HG03469 (cell line): ENCODE measurements around the gene CLN5.
"Not testable (repeated sequence)": the region's sequence is repeated elsewhere in the genome, so short reads cannot be mapped to it uniquely, and the experiment has no call there.

Experiments
- ATAC-seq: cut with Tn5 transposase; IDR thresholded peaks from one replicate; pipeline ENCODE4 v1.9.1; 2021; ENCODE audit warnings: mild to moderate bottlenecking, moderate library complexity, moderate number of reproducible peaks; ENCODE audit not compliant: unreplicated experiment

The CLN5 gene

DNA sequence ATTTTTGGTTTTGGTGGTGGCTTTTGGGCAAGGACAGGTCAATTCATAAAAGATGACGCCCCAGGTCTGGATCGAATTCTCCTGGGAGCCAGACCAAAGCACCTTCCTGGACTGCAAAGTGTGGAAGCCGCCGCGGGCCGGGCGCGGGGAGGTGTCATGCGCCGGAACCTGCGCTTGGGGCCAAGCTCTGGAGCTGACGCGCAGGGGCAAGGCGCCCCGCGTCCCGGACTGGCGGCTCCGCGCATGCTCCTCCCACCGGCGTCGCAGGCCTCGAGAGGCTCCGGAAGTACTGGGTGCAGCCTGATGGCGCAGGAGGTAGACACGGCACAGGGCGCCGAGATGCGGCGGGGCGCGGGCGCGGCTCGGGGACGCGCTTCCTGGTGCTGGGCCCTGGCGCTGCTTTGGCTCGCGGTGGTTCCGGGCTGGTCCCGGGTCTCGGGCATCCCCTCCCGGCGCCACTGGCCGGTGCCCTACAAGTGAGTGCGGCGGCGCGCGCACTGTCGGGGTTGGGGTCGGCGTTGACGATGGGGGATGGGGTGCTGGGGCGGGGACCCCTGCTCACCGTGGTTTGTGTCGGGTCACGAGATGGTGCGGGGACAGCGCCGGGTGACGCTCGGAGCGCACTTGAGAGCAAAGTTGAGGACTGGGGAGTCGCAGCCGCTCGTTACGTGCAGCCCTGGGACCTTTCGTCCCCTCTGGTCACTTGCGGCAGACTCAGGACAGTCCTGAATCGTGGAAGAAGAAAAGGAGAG is at the start of gene CLN5:
Gene CLN5 (plus strand): TSS at position 286 of the 752 bp plus-strand sequence. CDS start 18 bp downstream, at position 304.
- ATAC-seq = peak; percentile 97

DNA sequence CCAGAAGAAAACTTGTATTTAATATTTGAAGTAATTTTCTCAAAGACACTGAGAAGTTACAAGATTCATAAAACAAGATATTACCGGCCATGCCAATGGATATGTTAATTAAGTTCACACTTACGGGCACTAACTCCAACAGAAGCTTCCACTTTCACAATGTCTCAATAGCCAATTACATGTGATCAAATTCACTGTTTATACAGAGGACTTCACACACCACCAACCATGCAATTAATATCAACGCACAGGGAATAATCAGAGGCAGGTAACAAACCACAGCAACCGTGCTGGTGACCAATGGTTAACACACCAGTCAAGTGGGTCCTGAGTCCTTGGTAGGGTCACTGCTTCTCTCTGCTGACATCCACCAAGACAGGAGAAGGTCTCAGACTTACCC is 49.5 kb upstream of the CLN5 start:
- ATAC-seq = no peak

DNA sequence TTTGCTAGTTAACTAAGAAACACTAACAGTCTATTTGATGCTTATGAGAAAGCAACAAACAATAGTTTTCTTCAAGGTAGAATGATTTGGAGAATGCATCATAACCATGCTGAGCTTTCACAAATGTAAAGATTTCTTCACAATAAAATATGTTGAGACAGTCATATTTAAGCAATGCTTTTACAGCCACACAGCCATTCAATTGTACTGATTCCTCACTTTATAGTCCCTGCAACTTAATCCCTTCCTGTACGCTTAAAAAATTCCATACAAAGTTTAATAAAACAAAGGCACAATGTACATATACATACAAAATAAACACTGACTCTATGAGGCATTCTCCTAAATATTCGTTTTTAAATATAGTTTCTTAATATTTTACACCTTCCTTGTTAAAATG is 48.2 kb upstream of the CLN5 start:
- no peak for ATAC-seq

DNA sequence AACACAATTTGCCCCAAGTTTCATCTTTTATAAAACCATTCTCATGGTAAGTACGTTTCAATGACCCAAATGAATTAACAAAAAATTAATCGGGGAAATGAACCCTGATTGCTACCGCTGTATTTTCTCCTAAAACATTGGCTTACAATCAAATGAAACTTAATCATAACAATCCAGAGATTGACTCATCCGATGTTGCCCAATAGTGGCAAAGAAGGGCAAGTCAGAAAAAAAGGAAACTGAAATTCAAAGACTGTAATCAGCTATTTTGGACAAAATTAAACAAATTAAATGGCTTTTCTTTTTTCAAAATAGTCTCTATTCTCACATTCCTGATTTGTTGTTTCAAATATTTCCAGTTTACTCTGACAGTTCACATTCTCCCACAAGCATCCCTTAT is 47.4 kb upstream of the CLN5 start:
- no peak for ATAC-seq

DNA sequence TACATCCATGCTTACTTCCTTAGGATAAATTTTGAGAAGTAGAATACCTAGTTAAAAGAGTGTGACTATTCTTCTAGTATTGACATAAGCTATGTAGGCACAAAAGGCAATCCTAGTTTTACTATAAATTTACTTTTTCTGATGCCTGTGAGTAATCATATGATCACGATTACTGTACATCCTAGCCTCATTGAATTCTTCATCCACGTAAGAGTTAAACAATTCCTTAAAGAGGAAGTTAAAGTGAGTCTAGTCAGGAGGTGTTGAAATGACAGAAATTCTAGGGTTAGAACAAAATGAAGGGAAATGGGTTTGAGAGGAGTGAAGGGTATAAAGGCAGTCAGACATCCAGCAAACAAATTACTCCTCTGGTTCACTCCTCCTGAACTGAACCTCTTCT is 43.7 kb upstream of the CLN5 start, which contains the start of gene ACOD1:
Gene ACOD1 (plus strand): TSS at position 363 of the 400 bp plus-strand sequence. CDS start 48 bp downstream, outside the sequence.
- ATAC-seq = no peak

DNA sequence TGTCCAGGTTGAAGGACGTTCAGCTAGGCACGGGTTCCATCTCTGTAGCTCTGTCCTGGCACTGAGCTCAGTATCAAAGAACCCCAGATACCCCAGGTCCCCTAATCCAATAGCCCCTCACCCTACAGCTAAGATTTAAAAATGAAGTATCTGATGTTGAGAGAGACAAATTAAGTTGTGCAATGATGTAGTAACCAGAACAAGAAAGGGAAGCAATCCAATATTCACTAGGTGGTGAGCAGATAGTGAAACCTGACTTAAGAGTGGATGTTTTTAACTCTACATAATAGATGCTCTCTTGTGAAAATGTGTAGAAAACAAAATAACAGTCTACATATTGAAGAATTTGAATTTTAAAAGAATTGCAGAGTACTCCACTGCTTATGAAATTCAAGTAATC is 41.8 kb upstream of the CLN5 start:
- ATAC-seq = no peak

DNA sequence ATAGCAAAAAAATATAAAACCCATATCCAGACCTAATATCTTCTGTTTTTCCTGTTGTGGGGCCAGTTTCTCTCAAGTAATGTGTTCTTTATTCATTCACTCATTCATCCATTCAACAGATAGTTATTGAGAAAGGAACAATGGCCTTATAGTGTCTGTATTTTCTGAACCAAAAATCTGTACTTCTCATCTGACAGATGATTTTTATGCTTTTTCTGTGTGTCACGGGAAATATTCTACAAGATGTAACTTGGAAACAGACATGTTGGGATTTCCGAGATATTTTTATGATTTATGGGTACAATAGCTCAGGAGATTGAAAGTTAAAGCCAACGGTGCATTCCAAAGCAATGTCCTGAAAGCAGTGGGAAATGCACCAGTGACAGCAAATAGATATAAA is 37.9 kb upstream of the CLN5 start:
- ATAC-seq = no peak

DNA sequence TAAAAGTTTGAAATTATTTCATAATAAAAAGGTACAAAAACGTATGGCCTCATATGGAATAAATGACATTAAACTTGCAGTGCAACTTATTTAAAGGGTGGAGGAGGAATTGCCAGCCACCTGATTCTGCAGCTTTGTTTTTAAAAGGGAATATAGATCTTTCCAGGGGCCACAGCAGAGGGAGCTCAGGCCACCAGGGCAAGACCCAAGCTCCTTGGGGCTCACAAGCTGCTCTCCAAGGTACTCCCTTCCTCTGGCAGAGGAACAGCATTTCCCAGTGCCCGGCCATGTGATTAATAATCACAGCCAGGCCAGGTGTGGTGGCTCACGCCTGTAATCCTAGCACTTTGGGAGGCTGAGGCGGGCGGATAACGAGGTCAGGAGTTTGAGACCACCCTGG is 37.3 kb upstream of the CLN5 start:
- ATAC-seq = no peak

DNA sequence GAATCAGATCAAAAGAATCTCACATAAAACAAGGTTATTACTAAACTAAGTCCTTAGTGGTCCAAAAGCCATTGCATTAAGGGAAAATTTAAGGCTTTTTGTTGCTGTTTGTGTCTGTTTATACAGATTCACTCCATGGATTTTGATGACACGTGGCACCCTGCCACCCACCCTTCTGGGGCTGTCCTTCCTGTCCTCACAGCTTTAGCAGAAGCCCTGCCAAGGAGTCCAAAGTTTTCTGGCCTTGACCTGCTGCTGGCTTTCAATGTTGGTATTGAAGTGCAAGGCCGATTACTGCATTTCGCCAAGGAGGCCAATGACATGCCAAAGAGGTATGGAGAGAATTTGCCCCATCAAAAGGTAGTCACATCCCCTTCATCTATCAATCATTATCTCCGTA is 36.7 kb upstream of the CLN5 start:
- ATAC-seq = no peak

DNA sequence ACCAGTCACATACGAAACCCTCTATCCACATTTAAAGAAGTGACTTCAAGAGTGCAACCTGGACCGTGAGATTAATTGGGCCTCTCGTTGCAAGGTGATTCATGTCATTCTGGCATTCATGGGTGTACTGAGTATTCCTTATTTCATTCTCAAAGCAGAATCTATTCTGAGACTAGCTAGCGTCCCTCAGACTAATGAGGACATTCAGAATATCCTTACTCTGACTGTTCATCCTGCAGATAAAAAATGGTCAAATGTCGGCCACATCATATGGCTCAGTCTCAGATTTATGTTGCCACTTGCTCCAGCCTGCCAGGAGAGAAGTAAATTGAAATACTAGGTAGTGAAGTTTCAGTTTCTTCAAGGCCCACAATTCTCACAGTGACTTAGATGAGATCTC is 36.2 kb upstream of the CLN5 start:
- ATAC-seq = no peak

DNA sequence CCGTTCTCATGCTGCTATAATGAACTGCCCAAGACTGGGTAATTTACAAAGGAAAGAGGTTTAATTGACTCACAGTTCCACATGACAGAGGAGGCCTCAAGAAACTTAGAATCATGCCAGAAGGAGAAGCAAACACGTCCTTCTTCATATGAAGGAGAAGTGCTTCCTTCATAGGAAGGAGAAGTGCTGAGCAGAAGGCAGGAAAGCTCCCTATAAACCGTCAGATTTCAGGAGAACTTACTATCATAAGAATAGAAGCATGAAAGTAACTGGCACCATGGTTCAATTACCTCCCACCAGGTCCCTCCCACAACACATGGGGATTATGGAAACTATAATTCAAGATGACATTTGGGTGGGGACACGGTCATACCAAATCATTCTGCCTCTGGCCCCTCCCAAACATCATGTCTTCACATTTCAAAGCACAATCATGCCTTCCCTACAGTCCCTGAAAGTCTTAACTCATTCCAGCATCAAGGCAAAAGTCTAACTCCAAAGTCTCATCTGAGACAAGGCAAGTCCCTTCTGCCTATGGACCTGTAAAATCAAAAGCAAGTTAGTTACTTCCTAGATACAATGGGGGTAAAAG is 32.9 kb upstream of the CLN5 start:
- no peak for ATAC-seq

DNA sequence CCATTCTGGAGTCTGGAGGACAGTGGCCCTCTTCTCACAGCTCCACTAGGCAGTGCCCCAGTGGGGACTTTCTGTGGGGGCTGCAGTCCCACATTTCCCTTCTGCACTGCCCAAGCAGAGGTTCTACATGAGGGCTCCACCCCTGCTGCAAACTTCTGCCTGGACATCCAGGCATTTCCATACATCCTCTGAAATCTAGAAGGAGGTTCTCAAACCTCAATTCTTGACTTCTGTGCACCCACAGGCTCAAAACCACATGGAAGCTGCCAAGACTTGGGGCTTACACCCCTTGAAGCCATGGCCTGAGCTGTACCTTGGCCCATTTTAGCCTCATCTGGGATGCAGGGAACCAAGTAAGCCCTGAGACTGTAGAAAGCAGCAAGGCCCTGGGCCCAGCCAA is 32.1 kb upstream of the CLN5 start:
- not testable (repeated sequence) for ATAC-seq

DNA sequence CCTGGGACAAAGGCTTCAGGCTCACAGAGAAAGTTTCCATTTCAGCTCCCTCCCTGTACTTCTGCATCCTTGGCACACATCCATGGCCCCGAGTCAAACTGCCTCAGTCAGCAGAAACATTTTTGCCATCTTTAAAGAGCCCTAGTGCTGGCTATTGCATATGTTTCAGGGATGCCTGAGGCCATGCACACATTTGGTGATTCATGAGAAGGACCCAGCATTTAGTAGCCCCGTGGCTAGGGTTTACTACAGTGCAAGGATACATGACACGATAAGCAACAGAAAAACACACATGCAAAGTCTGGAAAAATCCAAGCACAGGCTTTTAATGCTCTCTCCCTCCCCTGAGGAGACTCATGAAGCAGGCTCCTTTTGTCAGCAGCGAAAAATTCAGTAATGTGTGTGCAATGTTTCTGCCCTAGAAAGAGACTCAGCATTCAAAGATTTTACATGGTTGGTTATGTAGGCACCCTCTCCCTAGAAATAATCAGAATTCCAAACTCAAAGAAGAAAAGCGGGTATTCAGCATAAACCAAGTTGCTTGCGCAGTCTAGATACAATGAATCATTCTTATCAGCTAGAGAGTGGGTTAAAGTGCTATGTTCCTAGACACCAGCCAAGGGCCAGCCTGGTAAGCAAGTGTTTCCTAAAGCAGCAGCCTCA is 26.0 kb upstream of the CLN5 start:
- ATAC-seq = no peak

DNA sequence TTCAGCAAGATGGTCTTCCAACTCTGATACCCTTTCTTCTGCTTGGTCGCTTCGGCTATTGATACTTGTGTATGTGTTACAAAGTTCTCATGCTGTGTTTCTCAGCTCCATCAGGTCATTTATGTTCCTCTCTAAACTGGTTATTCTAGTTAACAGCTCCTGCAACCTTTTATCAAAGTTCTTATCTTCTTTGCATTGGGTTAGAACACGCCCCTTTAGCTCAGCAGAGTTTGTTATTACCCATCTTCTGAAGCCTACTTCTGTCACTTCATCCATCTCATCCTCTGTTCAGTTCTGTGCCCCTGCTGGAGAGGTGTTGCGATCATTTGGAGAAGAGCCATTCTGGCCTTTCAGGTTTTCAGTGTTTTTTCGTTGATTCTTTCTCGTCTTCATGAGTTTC is 24.9 kb upstream of the CLN5 start:
- no peak for ATAC-seq

DNA sequence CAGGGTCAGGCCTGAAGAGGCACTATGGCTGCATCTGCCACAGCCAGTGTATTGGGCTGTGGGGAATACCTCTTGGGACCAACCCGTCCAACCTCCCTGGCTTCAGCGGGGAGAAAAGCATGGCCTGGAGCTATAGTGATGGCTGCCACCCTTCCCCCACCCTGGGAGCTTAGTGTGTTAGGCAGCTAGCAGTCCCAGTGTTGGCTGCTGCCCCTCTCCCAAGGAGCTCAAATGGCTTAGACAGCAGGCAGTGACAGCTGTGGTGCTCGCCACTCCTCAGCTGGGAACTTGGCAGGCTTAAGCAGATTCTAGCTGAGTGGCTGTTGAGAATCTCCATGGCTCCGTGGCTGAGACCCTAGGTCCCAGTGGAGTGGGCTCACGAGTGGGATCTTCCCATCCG is 23.8 kb upstream of the CLN5 start:
- no peak for ATAC-seq

DNA sequence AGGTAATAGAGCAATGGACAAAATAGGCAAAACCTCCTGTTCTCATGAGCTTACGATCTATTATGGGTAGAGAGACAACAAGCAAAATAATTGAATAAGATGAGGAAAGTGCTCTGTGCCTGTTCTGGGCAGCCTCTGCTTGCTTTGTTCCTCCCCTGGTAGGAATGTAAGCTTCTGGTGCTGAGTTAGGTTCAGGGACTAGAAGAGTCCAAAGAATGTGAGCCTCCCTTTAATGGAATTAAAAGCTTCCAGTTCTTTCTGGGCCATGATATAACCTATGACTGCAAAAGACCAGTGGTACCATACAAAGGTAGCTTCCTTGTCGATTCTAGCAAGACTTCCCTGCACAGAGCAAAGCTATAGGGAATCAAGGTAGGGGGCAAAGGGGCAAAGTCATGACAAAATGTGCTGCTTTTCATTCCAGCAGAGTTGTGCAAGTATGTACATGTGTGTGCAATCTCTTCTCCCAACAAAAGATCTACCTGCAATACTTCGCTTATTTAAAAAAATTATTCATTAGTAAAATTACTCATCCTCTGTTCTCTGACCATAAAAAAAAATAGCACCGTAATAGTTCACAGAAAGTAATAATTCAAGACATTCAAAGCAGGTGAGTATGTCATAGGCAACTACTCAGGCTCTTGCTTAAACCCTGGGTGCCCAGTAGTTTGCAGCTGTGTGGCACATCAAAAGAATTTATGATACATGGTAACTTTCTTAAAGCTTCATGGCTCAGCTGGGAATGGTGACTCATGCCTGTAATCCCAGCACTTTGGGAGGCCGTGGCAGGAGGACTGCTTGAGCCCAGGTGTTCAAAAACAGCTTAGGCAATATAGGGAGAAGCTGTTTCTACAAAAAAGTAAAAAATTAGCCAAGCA is 22.2 kb upstream of the CLN5 start:
- ATAC-seq = no peak

DNA sequence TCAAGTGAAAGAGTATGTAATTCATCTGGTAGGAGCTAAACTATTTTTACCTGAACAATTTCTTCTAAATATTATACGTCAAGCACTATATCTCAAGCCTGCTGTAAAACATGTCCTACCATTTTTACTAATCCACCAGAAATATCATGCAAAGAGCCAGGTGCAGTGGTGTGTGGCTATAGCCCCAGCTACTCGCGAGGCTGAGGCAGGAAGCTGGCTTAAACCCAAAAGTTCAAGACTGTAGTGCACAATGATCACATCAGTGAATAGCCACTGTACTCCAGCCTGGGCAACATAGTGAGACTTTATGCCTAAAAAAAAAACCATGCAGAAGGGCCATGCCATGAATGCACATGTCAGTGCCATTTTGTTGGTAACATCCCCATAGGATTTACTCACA is 20.7 kb upstream of the CLN5 start:
- ATAC-seq = peak; percentile 84

DNA sequence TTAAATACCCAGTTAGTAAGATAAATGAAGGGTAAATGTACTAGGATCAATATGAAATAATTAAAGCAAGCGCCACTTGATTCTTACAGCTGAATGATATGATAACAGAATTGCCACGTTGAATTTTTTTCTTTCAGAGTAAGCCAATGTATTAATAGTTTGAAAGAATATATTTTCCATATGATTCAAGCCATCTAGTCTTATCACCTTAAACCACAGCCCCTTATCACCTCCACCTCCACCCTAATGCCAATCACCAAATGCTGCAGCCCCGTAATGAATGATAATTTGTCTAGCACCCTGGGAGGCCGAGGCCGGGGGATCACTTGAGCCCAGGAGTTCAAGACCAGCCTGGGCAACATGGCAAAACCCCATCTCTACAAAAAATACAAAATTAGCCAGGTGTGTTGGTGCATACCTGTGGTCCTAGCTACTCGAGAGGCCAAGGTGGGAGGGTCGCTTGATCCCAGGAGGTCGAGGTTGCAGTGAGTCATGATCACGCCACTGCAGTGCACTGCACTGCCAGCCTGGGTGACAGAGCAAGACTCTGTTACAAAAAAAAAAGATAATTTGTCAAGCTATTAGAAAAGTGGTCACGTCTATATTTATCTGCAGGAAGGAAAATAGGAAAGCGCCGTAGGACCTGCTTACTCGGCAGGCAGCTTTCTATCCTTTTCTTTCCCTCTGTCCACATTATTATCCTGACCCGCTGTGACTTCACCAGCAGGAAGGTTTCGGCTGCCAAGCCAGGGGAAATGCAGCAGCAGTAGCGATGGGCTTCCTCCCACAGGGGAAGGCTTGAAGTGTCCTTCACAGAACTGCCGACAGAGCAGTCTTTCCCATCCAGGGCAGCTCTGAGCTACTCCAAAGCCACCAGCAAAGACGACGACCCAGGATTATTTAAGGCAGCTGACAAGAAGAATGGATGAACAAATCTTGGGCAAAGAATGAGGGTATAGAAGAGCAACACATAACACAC is 19.7 kb upstream of the CLN5 start:
- no peak for ATAC-seq

DNA sequence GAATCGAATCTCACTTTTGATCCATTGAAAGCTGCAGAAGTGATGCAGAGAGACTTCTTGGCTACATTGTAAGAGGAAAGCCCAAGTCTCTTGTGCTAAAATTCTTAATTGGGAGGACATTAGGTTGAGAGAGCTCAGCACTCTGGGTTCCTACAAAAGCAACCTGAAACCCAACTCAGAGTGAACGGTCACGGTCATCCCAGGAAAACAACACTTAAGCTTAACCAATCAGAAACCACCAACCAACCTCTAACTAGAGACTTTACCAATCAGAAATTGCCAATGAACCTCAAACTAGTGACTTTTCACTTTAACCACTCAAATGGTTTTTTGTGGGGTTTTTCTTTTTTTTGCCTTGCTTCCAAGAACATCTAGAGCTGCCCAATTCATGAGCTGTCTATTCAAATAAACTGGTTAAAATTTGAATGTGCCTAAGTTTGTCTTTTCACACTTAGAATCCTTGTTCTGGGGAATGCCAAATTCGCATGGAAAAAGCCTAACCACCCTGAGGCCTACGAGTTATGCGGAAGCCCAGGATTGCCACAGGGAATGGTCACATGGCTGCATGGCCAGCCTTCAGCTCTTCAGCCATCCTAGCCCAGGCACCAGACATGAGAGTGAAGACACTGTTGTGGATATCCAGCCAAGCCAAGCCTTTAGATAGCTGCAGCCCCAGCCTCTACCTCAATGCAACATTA is 17.8 kb upstream of the CLN5 start:
- no peak for ATAC-seq
